Prostate gland (tissue), 2 donors: ENCODE data around the gene RASSF4. TPM values are rescaled to one million over a fixed set of nuclear protein-coding genes. Genes with fewer than 3 reads are reported as not detected.

Experiments
- DNase-seq: peaks from one replicate; pipeline ENCODE4 v3.0.0-alpha.2; 2019; ENCODE audit warnings: low spot score
- H3K27ac ChIP-seq, 2 donors: fragments of 200-600 bp; sonication (generic); 2 replicates each; pipeline ENCODE4 v1.5.1; 2017 to 2019
- H3K27me3 ChIP-seq: fragments of 200-600 bp; sonication (generic); replicated peaks from 2 replicates; pipeline ENCODE4 v1.5.1; 2019; ENCODE audit not compliant: insufficient read depth
- H3K36me3 ChIP-seq, 2 donors: fragments of 200-600 bp; sonication (generic); 1 replicate in 1 of 2; 2 replicates in 1 of 2; pipeline versions ENCODE4 v1.5.1 to v1.8.1; 2017 to 2019
- H3K4me1 ChIP-seq: fragments of 200-600 bp; sonication (generic); replicated peaks from 2 replicates; pipeline ENCODE4 v1.5.1; 2019
- H3K4me3 ChIP-seq, 2 donors: fragments of 200-600 bp; sonication (generic); 2 replicates each; pipeline ENCODE4 v1.5.1; 2017 to 2019
- H3K9me3 ChIP-seq: fragments of 200-600 bp; sonication (generic); 2 replicates; pipeline ENCODE4 v1.5.1; 2017
- CTCF ChIP-seq, 4 experiments: fragments of 200-600 bp in 2 of 4; fragments of 450-650 bp in 2 of 4; sonication (generic) in 2 of 4; IDR thresholded peaks; 1 replicate in 3 of 4; 2 replicates in 1 of 4; pipeline ENCODE4 v1.5.1; 2016 to 2019; ENCODE audit warnings: antibody characterized with exemption in 4 of 4, mild to moderate bottlenecking in 2 of 4, moderate library complexity in 2 of 4
- POLR2A ChIP-seq: fragments of 450-650 bp; IDR thresholded peaks from one replicate; pipeline ENCODE4 v1.6.1; 2016; ENCODE audit warnings: antibody characterized with exemption, mild to moderate bottlenecking
- POLR2AphosphoS5 ChIP-seq: sonication (generic); formaldehyde crosslinking; IDR thresholded peaks from one replicate; pipeline ENCODE4 v1.6.1; 2017; ENCODE audit warnings: antibody characterized with exemption
- WGBS: methylation state at CpG from one replicate; pipeline ENCODE4 v1.1.5; 2018; 5-methylcytosine and 5-hydroxymethylcytosine counted together
- intact Hi-C: fragments of 100-400 bp; cut with DNase I; formaldehyde crosslinking; loops from one replicate; pipeline ENCODE4 v1.14.2; 2022
- total RNA-seq, 2 donors: library from RNA; depleted of rRNA; stranded (reverse); fragments of >200 nt; gene quantifications; one replicate each; pipeline ENCODE4 v1.1.0, GENCODE V29; 2016

Gene RASSF4
- total RNA-seq, 2 donors from 2014 or later: 6.1 to 31.0 TPM

GRCh38 chr10:44930904-44931620, 28.5 kb upstream of the RASSF4 start:
- no peak overlapping the region for H3K27ac ChIP-seq
- no peaks in the 10 kb centered on the region for H3K27me3 ChIP-seq
- intact Hi-C loops: no loop called here

GRCh38 chr10:44931621-44932516, 27.7 kb upstream of the RASSF4 start:
- WGBS: 90% methylated on average over 9 of the region's 10 CpGs
- Histone ChIP-seq H3K27me3 (no peaks in the 10 kb centered on the region), H3K4me1 (no peaks in the 10 kb centered on the region), H3K27ac (no peak overlapping the region), H3K4me3 (no peak overlapping the region), H3K36me3 (no peaks in the 10 kb centered on the region), H3K9me3 (no peaks in the 10 kb centered on the region)
- DNase-seq: no peak
- TF ChIP-seq POLR2A: no peak
- no peak for TF ChIP-seq POLR2AphosphoS5
- no peak for TF ChIP-seq CTCF (IDR thresholded peaks at IDR 0.05)
- intact Hi-C loops: loop anchor here (2.0 kb wide), 1 partner anchor 43 kb away; no protein-coding TSS in a partner anchor

More at GRCh38 chr10:44930904-44931620, 28.5 kb upstream of the RASSF4 start:
- WGBS: 90% methylated on average over 4 of the region's 4 CpGs
- H3K4me3 ChIP-seq: no peak overlapping the region
- no peaks in the 10 kb centered on the region for H3K9me3 ChIP-seq
- H3K36me3 ChIP-seq: no peaks in the 10 kb centered on the region
- TF ChIP-seq POLR2A: no peak
- TF ChIP-seq CTCF (IDR thresholded peaks at IDR 0.05): no peak
- no peak for TF ChIP-seq POLR2AphosphoS5
- no peak for DNase-seq
- no peaks in the 10 kb centered on the region for H3K4me1 ChIP-seq

- H3K27me3 ChIP-seq: no peaks in the 10 kb centered on the region
- whole genome bisulfite sequencing: 53% methylated on average over 10 of the region's 10 CpGs
- H3K36me3 ChIP-seq: no peaks in the 10 kb centered on the region
- TF ChIP-seq POLR2AphosphoS5 (peak; percentile 61), POLR2A (no peak), CTCF (IDR thresholded peaks at IDR 0.05) (peak; percentile 88 to 96 (median 94))
- H3K4me1 ChIP-seq: no peaks in the 10 kb centered on the region
- H3K27ac ChIP-seq: no peak overlapping the region
- intact Hi-C loops: loop anchor here (2.0 kb wide), 1 partner anchor 42 kb away; no protein-coding TSS in a partner anchor
- H3K4me3 ChIP-seq: no peak overlapping the region
- no peaks in the 10 kb centered on the region for H3K9me3 ChIP-seq
- peak; percentile 80 for DNase-seq
Measured at GRCh38 chr10:44932517-44933450, 26.8 kb upstream of the RASSF4 start.

GRCh38 chr10:44933451-44934321, 25.9 kb upstream of the RASSF4 start:
- H3K9me3 ChIP-seq: no peaks in the 10 kb centered on the region
- 74% methylated on average over 6 of the region's 9 CpGs for WGBS
- H3K36me3 ChIP-seq: no peaks in the 10 kb centered on the region
- no peak overlapping the region for H3K27ac ChIP-seq
- no peaks in the 10 kb centered on the region for H3K4me1 ChIP-seq
- DNase-seq: no peak
- H3K27me3 ChIP-seq: no peaks in the 10 kb centered on the region
- intact Hi-C loops: loop anchor here (2.0 kb wide), 1 partner anchor 41 kb away; no protein-coding TSS in a partner anchor
- H3K4me3 ChIP-seq: no peak overlapping the region
- TF ChIP-seq POLR2A (no peak), CTCF (IDR thresholded peaks at IDR 0.05) (no peak), POLR2AphosphoS5 (no peak)
